SU-DHL-6 (cell line): ENCODE results near the gene RIPK4.

Experiments used
- EZH2phosphoT487 ChIP-seq: fragments of 200-600 bp; sonication (generic), shearing (Covaris generic); conservative IDR thresholded peaks from 2 replicates; pipeline ENCODE4 v1.6.1; 2018; ENCODE audit warnings: mild to moderate bottlenecking, antibody characterized with exemption, low read length, moderate library complexity, mixed read lengths
- TF ChIP-seq, protein P1 (sequence below): fragments of 200-600 bp; sonication (generic); IDR thresholded peaks from one replicate; pipeline ENCODE4 v1.5.1; 2017; ENCODE audit warnings: antibody characterized with exemption, mild to moderate bottlenecking, low read length, moderate library complexity; ENCODE audit not compliant: insufficient read depth, poor library complexity, severe bottlenecking

DNA sequence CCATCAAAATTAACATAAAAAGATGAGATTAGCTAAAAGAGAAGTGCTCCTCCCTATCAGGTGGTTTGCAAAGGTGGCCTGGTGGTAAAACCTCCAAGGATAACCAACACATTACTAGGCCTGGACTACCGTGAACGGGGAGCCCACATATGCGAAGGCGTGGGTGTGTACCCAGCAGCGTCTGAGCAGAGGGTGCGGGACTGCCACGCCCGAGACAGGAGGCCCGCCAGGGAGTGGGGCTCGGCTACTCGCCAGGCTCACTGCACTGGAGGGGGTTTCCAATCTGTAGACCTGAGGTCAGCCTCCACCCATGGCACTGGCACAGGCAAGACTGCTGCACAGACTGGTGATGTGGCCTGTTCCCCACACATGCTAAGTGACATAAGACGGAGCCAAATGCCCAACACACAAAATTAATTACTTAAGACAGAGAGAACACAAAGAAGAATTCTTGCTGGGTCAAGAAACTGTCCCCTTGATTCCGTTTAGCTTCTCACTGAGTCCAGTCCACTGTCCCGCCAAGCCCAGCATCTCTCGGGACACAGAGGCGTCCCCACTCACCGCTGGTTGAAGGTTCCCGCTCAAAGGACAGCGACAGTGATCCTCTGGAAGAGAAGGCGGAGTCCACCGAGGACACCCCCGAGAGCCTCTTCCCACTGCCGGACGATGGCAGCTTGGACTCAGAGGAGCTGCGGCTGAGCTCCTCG is 23.4 kb downstream of the RIPK4 start:
- TF ChIP-seq, protein P1, sequence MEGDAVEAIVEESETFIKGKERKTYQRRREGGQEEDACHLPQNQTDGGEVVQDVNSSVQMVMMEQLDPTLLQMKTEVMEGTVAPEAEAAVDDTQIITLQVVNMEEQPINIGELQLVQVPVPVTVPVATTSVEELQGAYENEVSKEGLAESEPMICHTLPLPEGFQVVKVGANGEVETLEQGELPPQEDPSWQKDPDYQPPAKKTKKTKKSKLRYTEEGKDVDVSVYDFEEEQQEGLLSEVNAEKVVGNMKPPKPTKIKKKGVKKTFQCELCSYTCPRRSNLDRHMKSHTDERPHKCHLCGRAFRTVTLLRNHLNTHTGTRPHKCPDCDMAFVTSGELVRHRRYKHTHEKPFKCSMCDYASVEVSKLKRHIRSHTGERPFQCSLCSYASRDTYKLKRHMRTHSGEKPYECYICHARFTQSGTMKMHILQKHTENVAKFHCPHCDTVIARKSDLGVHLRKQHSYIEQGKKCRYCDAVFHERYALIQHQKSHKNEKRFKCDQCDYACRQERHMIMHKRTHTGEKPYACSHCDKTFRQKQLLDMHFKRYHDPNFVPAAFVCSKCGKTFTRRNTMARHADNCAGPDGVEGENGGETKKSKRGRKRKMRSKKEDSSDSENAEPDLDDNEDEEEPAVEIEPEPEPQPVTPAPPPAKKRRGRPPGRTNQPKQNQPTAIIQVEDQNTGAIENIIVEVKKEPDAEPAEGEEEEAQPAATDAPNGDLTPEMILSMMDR, result no peak
- TF ChIP-seq EZH2phosphoT487, result no peak
